Gastrocnemius medialis (tissue), 4 donors: ENCODE data around the gene PLA2G5. TPM values are rescaled to one million over a fixed set of nuclear protein-coding genes. Genes with fewer than 3 reads are reported as not detected.

Experiments used
- ATAC-seq, 2 donors: fragments of 150-250 bp; one replicate each; pipeline ENCODE4 v1.9.1; 2016
- DNase-seq, 2 donors: peaks; one replicate each; pipeline ENCODE4 v3.0.0-alpha.2; 2019
- H3K27ac ChIP-seq, 4 donors: fragments of 200-600 bp; sonication (generic); 1 replicate in 1 of 4; 2 replicates in 3 of 4; pipeline ENCODE4 v1.5.1; 2016 to 2018; ENCODE audit warnings: mild to moderate bottlenecking in 2 of 4, moderate library complexity in 1 of 4
- H3K27me3 ChIP-seq, 3 donors: fragments of 200-600 bp; sonication (generic) in 2 of 3; 1 replicate in 1 of 3; 2 replicates in 2 of 3; pipeline versions ENCODE4 v1.5.1 to v1.6.0; 2016 to 2019; ENCODE audit warnings: mild to moderate bottlenecking in 1 of 3, moderate library complexity in 1 of 3
- H3K36me3 ChIP-seq, 2 donors: fragments of 200-600 bp; sonication (generic) in 1 of 2; one replicate each; pipeline ENCODE4 v1.5.1; 2017 to 2018
- H3K4me1 ChIP-seq, 2 donors: fragments of 200-600 bp; sonication (generic) in 1 of 2; one replicate each; pipeline ENCODE4 v1.5.1; 2016 to 2017; ENCODE audit warnings: mild to moderate bottlenecking in 2 of 2
- H3K4me3 ChIP-seq, 4 donors: fragments of 200-600 bp; sonication (generic) in 3 of 4; 1 replicate in 1 of 4; 2 replicates in 3 of 4; pipeline ENCODE4 v1.5.1; 2016 to 2019; ENCODE audit warnings: mild to moderate bottlenecking in 2 of 4
- H3K9me3 ChIP-seq, 3 donors: fragments of 200-600 bp; sonication (generic) in 2 of 3; 1 replicate in 1 of 3; 2 replicates in 2 of 3; pipeline ENCODE4 v1.5.1; 2016 to 2019
- CTCF ChIP-seq, 5 experiments: fragments of 450-650 bp in 3 of 5; fragments of 200-600 bp in 2 of 5; sonication (generic) in 2 of 5; IDR thresholded peaks in 4 of 5; conservative IDR thresholded peaks in 1 of 5; 1 replicate in 4 of 5; 2 replicates in 1 of 5; pipeline ENCODE4 v1.5.1; 2016 to 2019; ENCODE audit warnings: antibody characterized with exemption in 5 of 5, mild to moderate bottlenecking in 3 of 5, moderate library complexity in 3 of 5
- POLR2A ChIP-seq, 2 donors: fragments of 450-650 bp; IDR thresholded peaks; one replicate each; pipeline ENCODE4 v1.6.1; 2017; ENCODE audit warnings: antibody characterized with exemption in 2 of 2, mild to moderate bottlenecking in 2 of 2, moderate library complexity in 2 of 2
- in situ Hi-C, 4 donors: fragments of 200-750 bp; cut with MboI; loops; one replicate each; pipeline versions ENCODE4 v1.15.0 to v1.8.0; 2017; ENCODE audit warnings: low sequenced_read_pairs in 4 of 4
- intact Hi-C: fragments of 100-400 bp; cut with DNase I; formaldehyde crosslinking; loops from one replicate; pipeline ENCODE4 v1.15.1; 2023; ENCODE audit warnings: low total_unique reads
- total RNA-seq, 4 donors: library from RNA; depleted of rRNA; stranded (reverse); fragments of >200 nt; gene quantifications; one replicate each; pipeline versions ENCODE4 v1.1.0 to v1.2.3, GENCODE V29; 2016

PLA2G5 gene
- total RNA-seq, 4 donors from 2014 or later = not detected

GRCh38 chr1:20079661-20080305 is 9.8 kb downstream of the PLA2G5 start:
- H3K4me1 ChIP-seq = no peaks in the 10 kb centered on the region
- TF ChIP-seq POLR2A (IDR thresholded peaks at IDR 0.05) = no peak
- TF ChIP-seq CTCF (IDR thresholded peaks at IDR 0.05 in 4 of 5, conservative IDR thresholded peaks at IDR 0.05 in 1 of 5) = no peak
- no peaks in the 10 kb centered on the region for H3K36me3 ChIP-seq
- intact Hi-C loops = no loop called here
- in situ Hi-C loops = no loop called here
- H3K4me3 ChIP-seq = no peak overlapping the region
- H3K27me3 ChIP-seq = peaks cover 3 to 14% (median 9%) of the 10 kb centered on the region in 3 donors
- H3K27ac ChIP-seq = no peak overlapping the region
- H3K9me3 ChIP-seq = no peaks in the 10 kb centered on the region
- ATAC-seq = no peak
- no peak for DNase-seq

- peaks cover 3 to 14% (median 9%) of the 10 kb centered on the region in 3 donors for H3K27me3 ChIP-seq
- H3K4me3 ChIP-seq = no peak overlapping the region
- intact Hi-C loops = no loop called here
- H3K27ac ChIP-seq = no peak overlapping the region
- H3K9me3 ChIP-seq = no peaks in the 10 kb centered on the region
- H3K4me1 ChIP-seq = no peaks in the 10 kb centered on the region
- TF ChIP-seq CTCF (IDR thresholded peaks at IDR 0.05 in 4 of 5, conservative IDR thresholded peaks at IDR 0.05 in 1 of 5) = no peak
- no peak for TF ChIP-seq POLR2A (IDR thresholded peaks at IDR 0.05)
- no peaks in the 10 kb centered on the region for H3K36me3 ChIP-seq
- in situ Hi-C loops = no loop called here
- ATAC-seq = no peak
- DNase-seq = no peak
Measured at GRCh38 chr1:20080441-20081352, 10.7 kb downstream of the PLA2G5 start.

DNA sequence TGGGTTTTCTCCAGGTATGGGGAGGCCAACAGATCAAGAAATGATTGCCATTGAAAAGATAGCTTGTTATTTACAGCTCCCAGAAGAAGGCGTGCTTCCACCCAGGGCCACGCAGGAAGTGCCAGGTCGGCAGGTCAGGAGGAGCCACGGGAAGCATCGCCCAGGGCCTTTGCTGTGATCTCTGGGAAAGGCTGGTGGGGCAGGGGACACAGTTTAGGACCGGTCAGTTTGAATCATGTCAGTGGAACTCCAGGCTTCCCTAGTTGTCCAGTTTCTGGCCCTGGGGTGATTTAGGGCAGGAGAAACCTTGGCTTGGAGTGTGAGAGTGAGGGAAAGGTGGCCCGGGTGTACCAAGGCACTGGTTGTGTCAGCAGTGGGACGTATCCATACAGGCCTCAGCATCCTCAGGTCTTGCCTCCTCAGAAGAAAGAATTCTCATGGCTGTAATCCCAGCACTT is 11.4 kb downstream of the PLA2G5 start:
- ATAC-seq = no peak
- TF ChIP-seq POLR2A (IDR thresholded peaks at IDR 0.05) (no peak), CTCF (IDR thresholded peaks at IDR 0.05 in 4 of 5, conservative IDR thresholded peaks at IDR 0.05 in 1 of 5) (no peak)
- Histone ChIP-seq H3K36me3 (no peaks in the 10 kb centered on the region), H3K9me3 (no peaks in the 10 kb centered on the region), H3K27me3 (peaks cover 3 to 14% (median 7%) of the 10 kb centered on the region in 3 donors), H3K4me3 (no peak overlapping the region), H3K4me1 (no peaks in the 10 kb centered on the region), H3K27ac (no peak overlapping the region)
- in situ Hi-C loops (no loop called here), intact Hi-C loops (no loop called here)
- no peak for DNase-seq

DNA sequence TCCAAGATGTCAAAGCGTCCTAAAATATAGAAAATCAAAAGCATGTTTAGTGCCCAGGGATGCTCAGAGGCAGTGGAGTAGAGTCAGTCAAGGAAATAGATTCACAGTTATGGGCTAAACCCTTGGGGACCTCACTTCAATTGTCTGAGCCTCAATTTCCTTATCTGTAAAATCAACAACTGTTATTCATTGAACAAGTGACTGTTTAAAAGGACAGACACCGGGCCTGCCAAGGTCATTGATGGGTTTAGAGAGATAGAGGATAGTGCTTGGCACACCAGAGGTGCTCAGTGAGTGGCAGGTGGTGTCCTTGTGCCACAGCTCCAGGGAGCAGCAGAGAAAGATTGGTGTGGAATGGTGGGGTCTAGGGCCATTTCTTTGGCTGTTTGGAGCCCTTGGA is 12.8 kb downstream of the PLA2G5 start:
- in situ Hi-C loops = no loop called here
- ATAC-seq (no peak), DNase-seq (no peak)
- Histone ChIP-seq H3K27ac (no peak overlapping the region), H3K27me3 (peaks cover 3 to 7% (median 3%) of the 10 kb centered on the region in 3 donors), H3K36me3 (no peaks in the 10 kb centered on the region), H3K4me1 (no peaks in the 10 kb centered on the region), H3K4me3 (no peak overlapping the region), H3K9me3 (no peaks in the 10 kb centered on the region)
- intact Hi-C loops = no loop called here
- TF ChIP-seq CTCF (IDR thresholded peaks at IDR 0.05 in 4 of 5, conservative IDR thresholded peaks at IDR 0.05 in 1 of 5) = no peak
- no peak for TF ChIP-seq POLR2A (IDR thresholded peaks at IDR 0.05)
